ENCODE measurements around the gene TTC21B.
A peak's percentile ranks its signal among the peaks of the same experiment; 100 is the strongest.

TTC21B gene

GRCh38 chr2:165953306-165953654, 296 bp downstream of the TTC21B start:
- in situ Hi-C loops (cut with MboI; ENCODE audit: low sequenced_read_pairs), result loop anchor here (10.0 kb wide), 1 partner anchor 172 kb away; the partner anchor contains the start of gene SCN1A
- no peak for DNase-seq (ENCODE audit: low spot score in 2 of 2)
- peaks cover 3% of the 10 kb centered on the region for H3K36me3 ChIP-seq (replicated peaks)
- H3K9me3 ChIP-seq, result no peaks in the 10 kb centered on the region
- H3K27me3 ChIP-seq (ENCODE audit: low read depth), result no peaks in the 10 kb centered on the region
- peak overlapping the region; percentile 82 for H3K4me3 ChIP-seq
- peaks cover 28% of the 10 kb centered on the region for H3K4me1 ChIP-seq

GRCh38 chr2:165952741-165953211, 800 bp downstream of the TTC21B start:
- in situ Hi-C loops (cut with MboI; ENCODE audit: low sequenced_read_pairs), result loop anchor here (10.0 kb wide), 1 partner anchor 172 kb away; the partner anchor contains the start of gene SCN1A
- Histone ChIP-seq H3K9me3 (no peaks in the 10 kb centered on the region), H3K27me3 (ENCODE audit: low read depth) (no peaks in the 10 kb centered on the region), H3K4me1 (peaks cover 33% of the 10 kb centered on the region), H3K36me3 (replicated peaks) (peaks cover 5% of the 10 kb centered on the region), H3K4me3 (peak overlapping the region; percentile 82)
- no peak for DNase-seq (ENCODE audit: low spot score in 2 of 2)

GRCh38 chr2:165952085-165952484, 1.5 kb downstream of the TTC21B start:
- in situ Hi-C loops (cut with MboI; ENCODE audit: low sequenced_read_pairs), result loop anchor here (10.0 kb wide), 1 partner anchor 173 kb away; the partner anchor contains the start of gene SCN1A
- DNase-seq (ENCODE audit: low spot score in 2 of 2), result no peak
- Histone ChIP-seq H3K9me3 (no peaks in the 10 kb centered on the region), H3K36me3 (replicated peaks) (peaks cover 10% of the 10 kb centered on the region), H3K27me3 (ENCODE audit: low read depth) (no peaks in the 10 kb centered on the region), H3K4me1 (peaks cover 34% of the 10 kb centered on the region), H3K4me3 (peak overlapping the region; percentile 82; the same call in 1 of the 2 replicates)

GRCh38 chr2:165950438-165950837, 3.1 kb downstream of the TTC21B start:
- H3K4me1 ChIP-seq, result peaks cover 34% of the 10 kb centered on the region
- H3K4me3 ChIP-seq, result no peak overlapping the region
- DNase-seq (ENCODE audit: low spot score in 2 of 2), result no peak
- in situ Hi-C loops (cut with MboI; ENCODE audit: low sequenced_read_pairs), result loop anchor here (10.0 kb wide), 1 partner anchor 174 kb away; the partner anchor contains the start of gene SCN1A
- no peaks in the 10 kb centered on the region for H3K27me3 ChIP-seq (ENCODE audit: low read depth)
- H3K9me3 ChIP-seq, result no peaks in the 10 kb centered on the region
- H3K36me3 ChIP-seq (replicated peaks), result peaks cover 10% of the 10 kb centered on the region

GRCh38 chr2:165941827-165942226, 11.7 kb downstream of the TTC21B start:
- no peak for DNase-seq (ENCODE audit: low spot score in 2 of 2)
- no peaks in the 10 kb centered on the region for H3K9me3 ChIP-seq
- in situ Hi-C loops (cut with MboI; ENCODE audit: low sequenced_read_pairs), result no loop called here
- no peak overlapping the region for H3K4me3 ChIP-seq
- peaks cover 36% of the 10 kb centered on the region for H3K36me3 ChIP-seq (replicated peaks)
- H3K27me3 ChIP-seq (ENCODE audit: low read depth), result no peaks in the 10 kb centered on the region
- no peaks in the 10 kb centered on the region for H3K4me1 ChIP-seq

GRCh38 chr2:165938237-165938636, 15.3 kb downstream of the TTC21B start:
- H3K4me3 ChIP-seq, result no peak overlapping the region
- in situ Hi-C loops (cut with MboI; ENCODE audit: low sequenced_read_pairs), result no loop called here
- H3K9me3 ChIP-seq, result no peaks in the 10 kb centered on the region
- H3K27me3 ChIP-seq (ENCODE audit: low read depth), result no peaks in the 10 kb centered on the region
- peaks cover 39% of the 10 kb centered on the region for H3K36me3 ChIP-seq (replicated peaks)
- DNase-seq (ENCODE audit: low spot score in 2 of 2), result no peak
- H3K4me1 ChIP-seq, result 0 out of 2 replicates have a peak, but pooled peaks cover 2% of the 10 kb centered on the region

- no peaks in the 10 kb centered on the region for H3K9me3 ChIP-seq
- H3K36me3 ChIP-seq (replicated peaks), result peaks cover 36% of the 10 kb centered on the region
- H3K4me1 ChIP-seq, result 0 out of 2 replicates have a peak, but pooled peaks cover 4% of the 10 kb centered on the region
- in situ Hi-C loops (cut with MboI; ENCODE audit: low sequenced_read_pairs), result no loop called here
- no peaks in the 10 kb centered on the region for H3K27me3 ChIP-seq (ENCODE audit: low read depth)
- no peak overlapping the region for H3K4me3 ChIP-seq
- DNase-seq (ENCODE audit: low spot score in 2 of 2), result no peak
Observed at GRCh38 chr2:165933211-165933910, 20.2 kb downstream of the TTC21B start.

GRCh38 chr2:165927774-165928173, 25.8 kb downstream of the TTC21B start:
- no peak for DNase-seq (ENCODE audit: low spot score in 2 of 2)
- Histone ChIP-seq H3K4me3 (no peak overlapping the region), H3K4me1 (no peaks in the 10 kb centered on the region), H3K36me3 (replicated peaks) (peaks cover 36% of the 10 kb centered on the region), H3K9me3 (no peaks in the 10 kb centered on the region), H3K27me3 (ENCODE audit: low read depth) (no peaks in the 10 kb centered on the region)
- in situ Hi-C loops (cut with MboI; ENCODE audit: low sequenced_read_pairs), result no loop called here

GRCh38 chr2:165927353-165927752, 26.2 kb downstream of the TTC21B start:
- Histone ChIP-seq H3K4me1 (no peaks in the 10 kb centered on the region), H3K27me3 (ENCODE audit: low read depth) (no peaks in the 10 kb centered on the region), H3K36me3 (replicated peaks) (peaks cover 36% of the 10 kb centered on the region), H3K9me3 (no peaks in the 10 kb centered on the region), H3K4me3 (no peak overlapping the region)
- no peak for DNase-seq (ENCODE audit: low spot score in 2 of 2)
- in situ Hi-C loops (cut with MboI; ENCODE audit: low sequenced_read_pairs), result no loop called here

- DNase-seq (ENCODE audit: low spot score in 2 of 2), result no peak
- H3K9me3 ChIP-seq, result no peaks in the 10 kb centered on the region
- H3K27me3 ChIP-seq (ENCODE audit: low read depth), result no peaks in the 10 kb centered on the region
- in situ Hi-C loops (cut with MboI; ENCODE audit: low sequenced_read_pairs), result no loop called here
- no peak overlapping the region for H3K4me3 ChIP-seq
- H3K36me3 ChIP-seq (replicated peaks), result peaks cover 16% of the 10 kb centered on the region
- H3K4me1 ChIP-seq, result no peaks in the 10 kb centered on the region
Observed at GRCh38 chr2:165924946-165925345, 28.6 kb downstream of the TTC21B start.

GRCh38 chr2:165920748-165921147, 32.8 kb downstream of the TTC21B start:
- Histone ChIP-seq H3K4me3 (no peak overlapping the region), H3K4me1 (no peaks in the 10 kb centered on the region), H3K9me3 (no peaks in the 10 kb centered on the region), H3K36me3 (replicated peaks) (peaks cover 10% of the 10 kb centered on the region), H3K27me3 (ENCODE audit: low read depth) (no peaks in the 10 kb centered on the region)
- DNase-seq (ENCODE audit: low spot score in 2 of 2), result no peak
- in situ Hi-C loops (cut with MboI; ENCODE audit: low sequenced_read_pairs), result no loop called here

- no peak overlapping the region for H3K4me3 ChIP-seq
- no peak for DNase-seq (ENCODE audit: low spot score in 2 of 2)
- in situ Hi-C loops (cut with MboI; ENCODE audit: low sequenced_read_pairs), result no loop called here
- H3K9me3 ChIP-seq, result no peaks in the 10 kb centered on the region
- no peaks in the 10 kb centered on the region for H3K27me3 ChIP-seq (ENCODE audit: low read depth)
- H3K4me1 ChIP-seq, result no peaks in the 10 kb centered on the region
- peaks cover 23% of the 10 kb centered on the region for H3K36me3 ChIP-seq (replicated peaks)
Observed at GRCh38 chr2:165913636-165914035, 39.9 kb downstream of the TTC21B start.

GRCh38 chr2:165911981-165912380, 41.6 kb downstream of the TTC21B start:
- H3K36me3 ChIP-seq (replicated peaks), result peaks cover 25% of the 10 kb centered on the region
- in situ Hi-C loops (cut with MboI; ENCODE audit: low sequenced_read_pairs), result no loop called here

GRCh38 chr2:165911231-165911630, 42.3 kb downstream of the TTC21B start:
- no peak for DNase-seq (ENCODE audit: low spot score in 2 of 2)
- Histone ChIP-seq H3K4me1 (no peaks in the 10 kb centered on the region), H3K36me3 (replicated peaks) (peaks cover 24% of the 10 kb centered on the region), H3K27me3 (ENCODE audit: low read depth) (no peaks in the 10 kb centered on the region), H3K4me3 (no peak overlapping the region), H3K9me3 (no peaks in the 10 kb centered on the region)
- in situ Hi-C loops (cut with MboI; ENCODE audit: low sequenced_read_pairs), result no loop called here

More at GRCh38 chr2:165911981-165912380, 41.6 kb downstream of the TTC21B start:
- no peak for DNase-seq (ENCODE audit: low spot score in 2 of 2)
- Histone ChIP-seq H3K4me1 (no peaks in the 10 kb centered on the region), H3K27me3 (ENCODE audit: low read depth) (no peaks in the 10 kb centered on the region), H3K9me3 (no peaks in the 10 kb centered on the region), H3K4me3 (no peak overlapping the region)

All from HAP-1 (cell line).